Measurements from ENCODE around the gene CALR.

Gene CALR

GRCh38 chr19:12896460-12896859 is 41.9 kb upstream of the CALR start:
- no peak for TF ChIP-seq FOXP2 (optimal IDR thresholded peaks at IDR 0.05; ENCODE audit: borderline replicate concordance, extremely low read depth, extremely low read length, insufficient read depth)
- no peak for TF ChIP-seq SIN3A (IDR thresholded peaks at IDR 0.05; ENCODE audit: borderline replicate concordance, insufficient read depth, low read length)
- TF ChIP-seq REST (IDR thresholded peaks at IDR 0.05; ENCODE audit: insufficient read depth in 1 of 2, low read depth in 2 of 2, low read length in 2 of 2) = no peak
- no peak for TF ChIP-seq TAF1 (IDR thresholded peaks at IDR 0.05; ENCODE audit: borderline replicate concordance, insufficient read depth, low read length)
- TF ChIP-seq POLR2AphosphoS5 (IDR thresholded peaks at IDR 0.05; ENCODE audit: low read depth, low read length) = no peak

GRCh38 chr19:12899891-12900518 is 38.4 kb upstream of the CALR start:
- TF ChIP-seq FOXP2 (optimal IDR thresholded peaks at IDR 0.05; ENCODE audit: borderline replicate concordance, extremely low read depth, extremely low read length, insufficient read depth) (no peak), SIN3A (IDR thresholded peaks at IDR 0.05; ENCODE audit: borderline replicate concordance, insufficient read depth, low read length) (no peak), POLR2AphosphoS5 (IDR thresholded peaks at IDR 0.05; ENCODE audit: low read depth, low read length) (no peak), REST (IDR thresholded peaks at IDR 0.05; ENCODE audit: insufficient read depth in 1 of 2, low read depth in 2 of 2, low read length in 2 of 2) (no peak), TAF1 (IDR thresholded peaks at IDR 0.05; ENCODE audit: borderline replicate concordance, insufficient read depth, low read length) (no peak)

GRCh38 chr19:12907166-12907565 is 31.2 kb upstream of the CALR start:
- TF ChIP-seq SIN3A (IDR thresholded peaks at IDR 0.05; ENCODE audit: borderline replicate concordance, insufficient read depth, low read length) = no peak
- TF ChIP-seq POLR2AphosphoS5 (IDR thresholded peaks at IDR 0.05; ENCODE audit: low read depth, low read length) = no peak
- no peak for TF ChIP-seq FOXP2 (optimal IDR thresholded peaks at IDR 0.05; ENCODE audit: borderline replicate concordance, extremely low read depth, extremely low read length, insufficient read depth)
- no peak for TF ChIP-seq REST (IDR thresholded peaks at IDR 0.05; ENCODE audit: insufficient read depth in 1 of 2, low read depth in 2 of 2, low read length in 2 of 2)
- no peak for TF ChIP-seq TAF1 (IDR thresholded peaks at IDR 0.05; ENCODE audit: borderline replicate concordance, insufficient read depth, low read length)

- no peak for TF ChIP-seq REST (IDR thresholded peaks at IDR 0.05; ENCODE audit: insufficient read depth in 1 of 2, low read depth in 2 of 2, low read length in 2 of 2)
- TF ChIP-seq FOXP2 (optimal IDR thresholded peaks at IDR 0.05; ENCODE audit: borderline replicate concordance, extremely low read depth, extremely low read length, insufficient read depth) = no peak
Observed at GRCh38 chr19:12912571-12912970, 25.8 kb upstream of the CALR start.

Measured in PFSK-1 (cell line).